Renal cortex interstitium (tissue), 11 donors: Measurements from ENCODE around the gene TIPARP. TPM values are rescaled to one million over a fixed set of nuclear protein-coding genes. Genes with fewer than 3 reads are reported as not detected.
"Not testable (repeated sequence)": the region's sequence is repeated elsewhere in the genome, so short reads cannot be mapped to it uniquely, and the experiment has no call there.

Source experiments
- DNase-seq, 11 donors: peaks; one replicate each; pipeline ENCODE4 v3.0.0-alpha.2; 2013; ENCODE audit warnings: low read depth in 9 of 11, low spot score in 4 of 11; ENCODE audit errors: extremely low read depth in 1 of 11
- polyA plus RNA-seq, 3 donors: library from polyadenylated mRNA; unstranded; fragments of 120-200 nt; gene quantifications; one replicate each; pipeline ENCODE4 v1.2.1, GENCODE V29; 2013; ENCODE audit not compliant: insufficient read length in 3 of 3

Gene TIPARP
- polyA plus RNA-seq, 3 donors = 24.1 to 28.6 (median 25.2) TPM

- no peak for DNase-seq
Measured at GRCh38 chr3:156725682-156726081, 51.3 kb downstream of the TIPARP start.

DNA sequence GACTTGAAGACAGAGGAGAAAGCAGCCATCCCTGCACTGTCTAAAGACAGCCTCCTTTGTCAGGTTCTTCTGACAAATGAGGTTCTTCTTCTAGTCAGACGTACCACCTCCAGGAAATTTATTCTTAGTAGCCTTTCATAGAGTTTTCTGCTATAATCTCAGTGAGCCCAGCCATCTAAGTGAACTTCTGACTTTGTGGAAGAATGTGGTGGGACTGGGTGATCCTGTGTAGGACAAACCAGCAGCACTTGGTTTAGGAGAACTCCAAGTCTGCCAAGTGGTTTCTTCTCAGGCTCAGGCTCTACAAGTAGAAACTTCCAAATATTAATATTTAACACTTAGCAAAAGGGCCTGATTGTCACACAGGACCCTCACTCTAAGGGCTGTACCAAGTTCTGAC is 52.1 kb downstream of the TIPARP start:
- no peak for DNase-seq

DNA sequence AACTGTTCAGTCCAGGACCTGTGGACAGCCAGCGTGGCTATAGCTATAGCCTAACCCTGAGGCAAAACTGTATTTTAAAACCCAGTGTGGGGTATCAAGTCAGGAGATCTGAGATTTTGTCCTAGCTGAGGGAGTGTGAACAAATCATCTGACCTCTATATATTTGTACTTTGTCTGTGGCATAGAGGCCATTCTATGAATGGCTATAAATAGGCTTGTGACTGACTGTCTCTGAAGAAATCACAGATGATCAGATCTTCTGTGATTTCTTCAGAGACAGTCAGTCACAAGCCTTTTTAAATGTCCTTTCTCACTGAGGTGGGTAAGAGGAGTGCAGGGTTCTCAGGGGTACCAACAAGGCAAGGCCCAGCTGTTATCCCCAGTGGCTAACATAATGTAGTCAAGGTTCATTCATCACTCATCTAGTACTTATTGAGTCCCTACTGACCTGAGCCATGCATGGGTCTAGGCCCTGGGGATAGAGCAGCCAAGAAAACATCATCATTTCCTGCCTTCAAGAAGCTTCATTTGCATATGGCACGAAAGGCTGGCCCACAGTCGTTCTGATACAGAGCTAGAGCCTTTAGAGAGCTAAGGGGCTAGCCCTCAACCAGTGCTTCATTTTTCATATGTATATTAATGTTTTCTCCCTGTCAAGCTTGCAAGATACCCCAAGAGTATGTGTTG is 53.3 kb downstream of the TIPARP start:
- DNase-seq = no peak

DNA sequence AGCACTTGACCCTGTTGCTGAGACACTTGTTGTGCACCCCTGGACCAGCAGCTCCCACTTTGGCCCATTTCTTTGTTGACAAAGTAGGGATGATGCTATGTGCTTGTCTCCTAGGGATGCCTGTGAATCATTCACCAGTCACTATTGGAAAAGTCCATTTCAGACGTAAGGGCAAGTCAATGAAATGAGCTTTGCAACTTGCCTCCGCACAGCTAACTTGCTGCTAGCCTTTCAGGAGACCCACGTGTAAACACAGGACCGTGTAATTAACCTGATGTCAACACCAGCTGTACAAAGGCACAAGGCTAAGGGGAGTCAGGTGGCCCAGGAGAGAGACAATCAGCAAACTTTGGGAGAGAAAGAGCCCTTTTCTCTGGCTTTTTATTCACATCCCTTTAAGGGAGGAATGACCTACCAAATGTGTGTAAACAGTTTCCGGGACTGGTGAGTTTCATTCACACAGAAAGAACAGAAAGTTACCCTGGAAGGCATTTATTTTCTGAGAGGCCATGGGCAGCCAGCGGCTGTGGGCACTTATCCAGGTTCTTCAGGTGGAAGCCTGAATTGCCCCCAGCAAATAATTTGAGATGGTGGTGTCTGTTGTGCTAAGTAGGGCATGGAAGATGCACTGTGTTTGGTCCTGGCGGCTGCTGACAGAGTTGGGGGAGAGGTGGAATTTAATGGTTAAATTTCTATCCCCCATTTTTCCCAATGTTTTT is 54.0 kb downstream of the TIPARP start:
- no peak for DNase-seq

DNA sequence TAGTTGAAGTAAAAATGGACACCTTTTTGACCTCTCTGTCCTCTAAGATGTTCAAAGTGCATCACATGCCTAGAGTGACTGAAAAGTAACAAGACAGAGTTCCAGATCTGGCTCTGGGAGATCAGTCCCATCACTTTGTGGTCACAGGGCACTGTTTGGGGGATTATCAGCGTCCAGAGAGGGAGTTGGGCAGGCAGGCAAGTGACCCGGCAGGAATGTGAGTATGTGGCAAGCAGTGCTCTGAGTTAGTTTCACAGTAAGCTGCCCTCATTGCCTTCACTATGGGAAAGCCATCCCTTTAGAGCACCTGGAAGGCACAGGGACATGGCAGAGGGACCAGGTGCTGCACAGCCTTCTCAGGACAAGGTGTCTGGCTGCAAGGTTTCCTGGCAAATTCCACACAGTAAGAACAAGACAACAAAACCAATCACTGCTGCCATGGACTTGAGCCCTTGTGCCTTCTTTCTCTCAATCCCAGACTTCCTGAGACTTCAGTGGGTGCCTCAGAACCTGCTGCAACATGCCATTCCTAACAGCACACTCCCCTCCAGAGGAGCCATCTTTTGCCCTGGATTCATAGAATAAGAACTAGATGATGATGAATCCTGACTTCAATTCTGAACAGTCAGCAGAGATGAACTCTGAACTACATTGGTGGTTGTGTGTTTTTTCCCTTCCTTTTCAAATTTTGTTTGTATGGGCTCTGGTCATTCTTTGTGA is 55.2 kb downstream of the TIPARP start:
- DNase-seq = no peak

GRCh38 chr3:156731813-156732212 is 57.4 kb downstream of the TIPARP start:
- no peak for DNase-seq

DNA sequence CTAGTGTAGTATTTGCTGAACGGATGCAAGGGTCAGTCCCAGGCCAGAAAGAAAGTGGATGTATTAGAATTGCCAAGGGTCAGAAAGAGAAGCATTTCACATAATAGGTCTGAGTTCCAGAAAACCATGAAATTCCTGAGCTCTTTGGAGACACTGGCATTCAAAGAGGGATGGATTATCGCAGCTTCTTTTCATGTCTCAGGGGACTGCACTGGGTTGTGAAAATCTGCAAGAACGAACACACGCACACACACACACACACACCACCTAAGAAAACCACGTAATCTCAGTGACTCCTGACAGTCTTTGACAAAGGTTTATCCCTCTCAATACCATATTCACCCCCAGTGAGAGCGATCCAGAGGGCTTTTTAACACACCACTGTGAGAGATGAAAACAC is 57.9 kb downstream of the TIPARP start:
- no peak for DNase-seq

GRCh38 chr3:156732715-156733421 is 58.5 kb downstream of the TIPARP start:
- DNase-seq = no peak

- DNase-seq = not testable (repeated sequence)
Measured at GRCh38 chr3:156734661-156735060, 60.3 kb downstream of the TIPARP start.

DNA sequence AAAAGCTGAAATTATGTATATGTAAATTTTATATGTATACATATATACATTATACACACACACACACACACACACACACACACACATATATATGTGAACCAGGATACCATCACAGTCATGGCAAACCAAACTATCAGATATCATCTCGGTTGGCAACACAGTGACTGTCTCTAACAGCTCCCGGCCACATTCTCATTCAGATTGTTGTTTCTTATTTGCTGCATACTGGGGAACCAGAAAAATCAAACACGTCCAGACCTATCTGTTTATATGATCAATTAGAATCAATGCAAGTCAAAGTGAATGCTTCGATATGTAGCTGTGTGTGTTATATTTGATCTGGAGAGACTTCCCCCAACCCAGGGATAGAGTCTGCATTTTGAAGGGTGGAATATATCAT is 61.1 kb downstream of the TIPARP start:
- DNase-seq = no peak

DNA sequence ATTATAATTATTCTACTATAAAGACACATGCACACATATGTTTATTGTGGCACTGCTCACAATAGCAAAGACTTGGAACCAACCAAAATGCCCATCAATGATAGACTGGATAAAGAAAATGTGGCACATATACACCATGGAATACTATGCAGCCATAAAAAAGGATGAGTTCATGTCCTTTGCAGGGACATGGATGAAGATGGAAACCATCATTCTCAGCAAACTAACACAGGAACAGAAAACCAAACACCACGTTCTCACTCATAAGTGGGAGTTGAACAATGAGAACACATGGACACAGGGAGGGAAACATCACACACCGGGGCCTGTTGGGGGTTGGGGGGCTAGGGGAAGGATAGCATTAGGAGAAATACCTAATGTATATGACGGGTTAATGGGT is 62.7 kb downstream of the TIPARP start:
- not testable (repeated sequence) for DNase-seq

DNA sequence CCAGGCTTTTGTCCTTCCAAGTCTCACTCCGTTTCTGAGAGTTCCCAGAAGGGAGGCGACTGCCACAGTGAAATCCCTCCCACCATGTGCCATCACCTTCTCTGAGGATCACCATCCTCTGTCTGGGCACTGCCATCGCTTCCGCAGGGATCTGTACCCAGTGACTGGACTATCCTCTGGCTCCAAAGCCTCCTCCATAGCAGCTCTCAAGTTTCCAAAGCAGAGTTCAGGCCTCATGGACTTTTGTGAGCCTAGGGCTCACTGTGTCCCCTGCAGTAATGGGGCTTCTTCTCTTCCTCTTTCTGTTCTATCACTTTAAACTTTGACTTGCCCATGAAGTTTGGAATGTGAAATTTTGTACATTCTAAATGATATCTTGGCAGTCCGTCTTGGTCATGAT is 63.9 kb downstream of the TIPARP start:
- no peak for DNase-seq

- no peak for DNase-seq
Measured at GRCh38 chr3:156739976-156740375, 65.6 kb downstream of the TIPARP start.

DNA sequence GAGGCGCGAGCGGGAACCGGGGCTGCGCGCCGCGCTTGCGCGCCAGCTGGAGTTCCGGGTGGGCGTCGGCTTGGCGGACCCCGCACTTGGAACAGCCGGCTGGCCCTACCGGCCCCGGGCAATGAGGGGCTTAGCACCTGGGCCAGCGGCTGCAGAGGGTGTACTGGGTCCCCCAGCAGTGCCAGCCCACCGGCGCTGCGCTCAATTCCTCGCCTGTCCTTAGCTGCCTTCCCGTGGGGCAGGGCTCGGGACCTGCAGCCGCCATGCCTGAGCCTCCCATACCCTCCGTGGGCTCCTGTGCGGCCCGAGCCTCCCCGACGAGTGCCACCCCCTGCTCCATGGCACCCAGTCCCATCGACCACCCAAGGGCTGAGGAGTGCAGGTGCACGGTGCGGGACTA is 66.2 kb downstream of the TIPARP start:
- DNase-seq = not testable (repeated sequence)

DNA sequence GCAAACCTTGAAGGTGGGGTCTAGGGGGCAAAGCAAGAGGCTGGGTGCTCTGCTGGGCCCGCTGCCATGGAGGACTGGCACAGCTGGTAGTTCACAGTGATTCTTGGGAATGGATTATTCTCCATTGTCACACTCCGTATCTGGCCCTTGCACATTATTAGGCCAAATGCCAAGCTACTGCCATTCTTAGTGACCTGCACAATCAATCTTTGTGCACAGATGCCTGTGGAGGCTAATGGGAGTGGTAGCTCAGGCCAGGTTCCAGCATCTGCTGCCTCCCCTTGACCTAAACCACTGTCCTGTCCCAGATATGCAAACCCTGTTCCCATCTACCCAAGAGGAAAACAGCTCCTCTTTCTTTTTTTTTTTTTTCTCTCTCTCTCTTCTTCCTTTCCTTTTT is 67.5 kb downstream of the TIPARP start:
- DNase-seq = no peak

GRCh38 chr3:156742401-156742800 is 68.0 kb downstream of the TIPARP start:
- no peak for DNase-seq

GRCh38 chr3:156743859-156744258 is 69.5 kb downstream of the TIPARP start:
- no peak for DNase-seq

GRCh38 chr3:156744631-156745030 is 70.2 kb downstream of the TIPARP start:
- no peak for DNase-seq

DNA sequence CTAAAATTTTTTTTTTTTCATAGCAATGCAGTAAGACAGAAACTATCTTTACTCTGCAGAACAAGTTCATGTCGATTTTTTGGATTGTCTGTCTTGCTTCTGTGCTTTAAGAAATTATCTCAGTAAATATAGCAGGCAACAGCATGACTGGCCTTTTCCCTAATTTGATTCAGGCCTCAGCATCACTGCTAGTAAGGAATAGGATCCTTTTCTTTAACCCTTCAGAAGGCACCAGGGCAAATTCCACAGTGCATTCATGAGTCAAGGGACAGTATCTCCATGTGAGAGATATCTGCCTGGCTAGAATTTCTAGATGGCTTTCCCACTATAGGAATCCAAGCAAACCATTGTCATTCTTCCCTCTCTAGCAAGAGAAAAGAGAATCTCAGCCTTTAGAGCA is 71.4 kb downstream of the TIPARP start:
- no peak for DNase-seq

DNA sequence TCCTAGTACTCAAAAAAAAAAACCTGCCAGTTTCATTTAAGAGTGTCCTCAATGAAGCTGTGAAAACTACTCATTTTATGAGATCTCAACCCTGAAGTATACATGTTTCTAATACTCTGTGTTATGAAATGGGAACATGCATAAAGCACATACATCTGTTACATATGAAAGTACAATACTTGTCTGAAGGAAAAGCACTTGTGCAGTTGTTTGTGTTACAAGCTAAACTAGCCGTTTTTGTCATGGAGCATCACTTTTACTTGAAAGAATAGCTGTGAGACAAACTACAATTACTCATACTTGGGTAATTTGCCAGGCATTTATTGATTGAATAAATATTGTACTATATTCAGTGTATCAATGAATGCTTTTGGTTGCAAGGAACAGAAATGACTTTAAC is 72.7 kb downstream of the TIPARP start:
- DNase-seq = no peak
